Naive B cell (primary cell): ENCODE measurements around the gene ERICH3. TPM values are rescaled to one million over a fixed set of nuclear protein-coding genes. Genes with fewer than 3 reads are reported as not detected.
"Not testable (repeated sequence)": the region's sequence is repeated elsewhere in the genome, so short reads cannot be mapped to it uniquely, and the experiment has no call there.

Experiments
- ATAC-seq, 2 donors: fragments of 150-1000 bp; cut with Tn5 transposase; 2 replicates each; pipeline ENCODE4 v1.10.0; 2021; ENCODE audit warnings: low read depth in 2 of 2, mild to moderate bottlenecking in 2 of 2, moderate library complexity in 2 of 2
- DNase-seq: peaks from one replicate; pipeline ENCODE4 v3.0.0; 2022
- H3K27ac Mint-ChIP-seq, 6 donors: one replicate each; pipeline ENCODE4 v1.8.0; 2020 to 2022; ENCODE audit warnings: mild to moderate bottlenecking in 6 of 6, mixed read lengths in 6 of 6, moderate library complexity in 5 of 6, inconsistent platforms in 2 of 6
- H3K27me3 Mint-ChIP-seq, 3 donors: one replicate each; pipeline ENCODE4 v1.8.0; 2021 to 2022; ENCODE audit warnings: mixed read lengths in 3 of 3, mild to moderate bottlenecking in 1 of 3
- H3K36me3 Mint-ChIP-seq, 2 donors: one replicate each; pipeline ENCODE4 v1.8.0; 2020 to 2022; ENCODE audit warnings: mixed read lengths in 2 of 2, inconsistent platforms in 1 of 2, mild to moderate bottlenecking in 1 of 2
- H3K4me1 Mint-ChIP-seq, 3 donors: one replicate each; pipeline ENCODE4 v1.8.0; 2020 to 2022; ENCODE audit warnings: mixed read lengths in 3 of 3, inconsistent platforms in 1 of 3, mild to moderate bottlenecking in 1 of 3, moderate library complexity in 1 of 3
- H3K4me3 Mint-ChIP-seq, 8 donors: one replicate each; pipeline ENCODE4 v1.8.0; 2020 to 2022; ENCODE audit warnings: mild to moderate bottlenecking in 8 of 8, mixed read lengths in 8 of 8, moderate library complexity in 8 of 8, inconsistent platforms in 2 of 8
- H3K9me3 Mint-ChIP-seq, 7 donors: one replicate each; pipeline ENCODE4 v1.8.0; 2020 to 2022; ENCODE audit warnings: mixed read lengths in 7 of 7, mild to moderate bottlenecking in 5 of 7, inconsistent platforms in 2 of 7, moderate library complexity in 1 of 7
- polyA plus RNA-seq, 6 donors: library from polyadenylated mRNA; unstranded; fragments of 300-500 nt; fragmentation: Illumina TruSeq; gene quantifications; one replicate each; pipeline ENCODE4 v1.2.3, GENCODE V29; 2021; ENCODE audit warnings: low read depth in 6 of 6

Gene ERICH3
- polyA plus RNA-seq, 6 donors from 2014 or later, result not detected

GRCh38 chr1:74690364-74690696, 16.7 kb upstream of the ERICH3 start:
- no peaks in the 10 kb centered on the region for H3K36me3 Mint-ChIP-seq
- ATAC-seq (no peak), DNase-seq (no peak)
- no peaks in the 10 kb centered on the region for H3K4me1 Mint-ChIP-seq
- H3K27me3 Mint-ChIP-seq, result no peaks in the 10 kb centered on the region
- peak overlapping the region in 1 of 8 donors; percentile 0 for H3K4me3 Mint-ChIP-seq
- H3K27ac Mint-ChIP-seq, result no peak overlapping the region
- H3K9me3 Mint-ChIP-seq, result no peaks in the 10 kb centered on the region

DNA sequence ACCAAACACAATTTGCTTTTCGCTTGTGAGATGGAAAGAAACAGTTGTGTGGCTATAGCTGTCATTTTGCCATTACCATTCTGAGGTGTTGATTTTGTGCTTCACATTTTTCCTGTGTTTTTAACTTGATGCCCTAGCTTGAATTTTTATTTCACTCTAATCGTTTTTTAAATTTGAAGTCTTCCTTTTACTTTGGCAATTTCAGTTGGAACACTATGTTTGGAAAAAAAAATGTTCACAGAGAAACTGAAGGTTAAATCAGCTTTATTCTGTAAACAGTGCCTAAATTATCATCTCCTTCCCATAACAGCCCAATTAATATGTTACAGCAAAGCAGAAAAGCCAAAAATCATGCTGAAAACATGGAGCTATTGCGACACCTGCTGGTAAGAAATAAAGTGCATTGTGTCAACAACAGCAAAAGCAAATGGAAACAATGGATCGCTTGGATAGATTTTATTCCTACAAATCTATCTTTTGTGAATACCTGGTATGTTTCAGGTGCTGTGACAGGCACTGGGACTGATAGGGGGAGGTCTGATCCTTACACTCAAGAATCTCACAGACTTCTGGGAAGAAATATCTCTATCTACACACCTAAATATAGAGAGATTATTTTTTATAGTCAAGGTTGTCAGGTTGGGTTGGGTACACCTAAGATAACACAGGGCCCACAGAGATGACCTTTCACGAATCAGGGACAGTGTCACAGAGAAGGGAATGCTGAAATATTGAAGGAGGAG, 16.2 kb upstream of the ERICH3 start:
- H3K4me1 Mint-ChIP-seq, result no peaks in the 10 kb centered on the region
- H3K4me3 Mint-ChIP-seq, result peak overlapping the region in 1 of 8 donors; percentile 0
- peak; percentile 25 for DNase-seq

GRCh38 chr1:74686928-74687327, 13.3 kb upstream of the ERICH3 start:
- Mint-ChIP-seq H3K4me3 (no peak overlapping the region), H3K4me1 (no peaks in the 10 kb centered on the region), H3K27me3 (no peaks in the 10 kb centered on the region), H3K27ac (no peak overlapping the region), H3K36me3 (no peaks in the 10 kb centered on the region), H3K9me3 (no peaks in the 10 kb centered on the region)
- ATAC-seq, result no peak
- no peak for DNase-seq

More for the DNA sequence above, 16.2 kb upstream of the ERICH3 start:
- peak overlapping the region in 2 of 6 donors; percentile 5 to 45 for H3K27ac Mint-ChIP-seq
- no peaks in the 10 kb centered on the region for H3K36me3 Mint-ChIP-seq
- H3K9me3 Mint-ChIP-seq, result no peaks in the 10 kb centered on the region
- H3K27me3 Mint-ChIP-seq, result no peaks in the 10 kb centered on the region
- no peak for ATAC-seq

DNA sequence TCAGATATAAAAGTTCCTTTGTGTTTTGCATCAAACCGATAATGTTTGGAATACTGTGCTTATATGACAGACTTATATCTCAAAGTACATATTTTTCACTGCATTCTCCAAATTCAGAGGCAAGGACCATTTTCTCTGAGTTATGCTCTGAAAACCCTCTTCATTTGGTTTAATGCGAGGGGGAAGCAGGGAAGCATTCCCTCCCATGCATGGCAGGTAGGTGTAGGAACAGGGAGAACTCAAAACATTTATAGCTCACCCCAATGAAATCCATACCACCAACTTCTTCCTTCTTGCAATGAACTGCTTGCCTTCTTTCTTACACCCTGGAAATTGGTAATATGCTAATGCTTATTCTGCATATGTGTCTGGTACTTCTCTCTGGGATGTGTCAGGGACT, 10.7 kb upstream of the ERICH3 start:
- Mint-ChIP-seq H3K27ac (no peak overlapping the region), H3K4me3 (no peak overlapping the region), H3K36me3 (no peaks in the 10 kb centered on the region), H3K4me1 (no peaks in the 10 kb centered on the region), H3K9me3 (no peaks in the 10 kb centered on the region), H3K27me3 (peaks cover 0 to under 1% (median 0%) of the 10 kb centered on the region in 3 donors)
- ATAC-seq (no peak), DNase-seq (no peak)

DNA sequence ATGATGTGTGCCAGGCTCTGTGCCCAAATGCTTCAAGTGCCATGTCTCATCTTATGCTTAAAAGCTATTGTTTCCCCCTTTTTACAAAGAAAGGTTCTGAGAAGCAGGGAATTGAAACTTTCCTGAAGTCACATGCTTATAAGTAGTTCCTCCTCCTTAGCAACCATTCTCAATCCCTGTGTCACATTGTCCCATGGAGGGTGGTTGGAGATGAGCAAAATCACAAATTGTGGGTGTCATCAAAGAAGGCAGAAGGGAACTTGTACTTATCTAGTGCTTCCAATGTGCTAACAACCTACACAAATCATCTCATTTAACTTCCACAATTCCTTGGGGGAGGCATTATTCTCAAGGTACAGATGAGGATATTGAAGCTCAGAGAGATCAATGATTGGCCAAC, 10.1 kb upstream of the ERICH3 start:
- no peak for ATAC-seq
- H3K9me3 Mint-ChIP-seq, result no peaks in the 10 kb centered on the region
- DNase-seq, result no peak
- H3K36me3 Mint-ChIP-seq, result no peaks in the 10 kb centered on the region
- H3K4me3 Mint-ChIP-seq, result no peak overlapping the region
- no peaks in the 10 kb centered on the region for H3K4me1 Mint-ChIP-seq
- H3K27me3 Mint-ChIP-seq, result peaks cover 0 to 7% (median 4%) of the 10 kb centered on the region in 3 donors
- H3K27ac Mint-ChIP-seq, result no peak overlapping the region

- no peaks in the 10 kb centered on the region for H3K4me1 Mint-ChIP-seq
- H3K27ac Mint-ChIP-seq, result no peak overlapping the region
- ATAC-seq, result no peak
- H3K36me3 Mint-ChIP-seq, result no peaks in the 10 kb centered on the region
- peaks cover 0 to 12% (median 11%) of the 10 kb centered on the region in 3 donors for H3K27me3 Mint-ChIP-seq
- no peaks in the 10 kb centered on the region for H3K9me3 Mint-ChIP-seq
- DNase-seq, result no peak
- no peak overlapping the region for H3K4me3 Mint-ChIP-seq
Observed at GRCh38 chr1:74681851-74682250, 8.3 kb upstream of the ERICH3 start.

DNA sequence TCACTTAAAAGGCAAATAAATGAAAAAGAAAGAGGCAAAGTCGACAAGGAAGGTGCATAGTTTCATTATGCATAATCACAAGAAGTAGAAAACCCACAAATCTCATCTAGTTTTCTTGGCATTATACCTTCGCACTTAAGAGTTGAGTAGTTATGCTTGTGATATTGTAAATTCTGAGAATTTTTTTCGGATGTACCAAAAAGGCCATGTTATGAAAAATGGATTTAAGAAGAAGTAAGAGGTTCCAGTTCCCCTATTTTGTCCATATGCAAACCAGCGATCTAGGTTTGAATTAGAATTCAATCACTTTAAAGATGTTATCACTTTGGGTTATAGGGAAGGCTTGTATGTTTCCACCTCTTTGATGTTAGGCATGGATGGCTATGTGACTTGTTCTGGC, 7.9 kb upstream of the ERICH3 start:
- Mint-ChIP-seq H3K4me3 (no peak overlapping the region), H3K27me3 (peaks cover 0 to 12% (median 11%) of the 10 kb centered on the region in 3 donors), H3K27ac (no peak overlapping the region), H3K36me3 (no peaks in the 10 kb centered on the region), H3K9me3 (no peaks in the 10 kb centered on the region), H3K4me1 (no peaks in the 10 kb centered on the region)
- ATAC-seq (peak in 1 of 2 donors; percentile 20), DNase-seq (no peak)

GRCh38 chr1:74681001-74681400, 7.4 kb upstream of the ERICH3 start:
- DNase-seq (no peak), ATAC-seq (no peak)
- Mint-ChIP-seq H3K36me3 (no peaks in the 10 kb centered on the region), H3K27ac (no peak overlapping the region), H3K27me3 (peaks cover 0 to 12% (median 11%) of the 10 kb centered on the region in 3 donors), H3K4me3 (no peak overlapping the region), H3K4me1 (no peaks in the 10 kb centered on the region), H3K9me3 (no peaks in the 10 kb centered on the region)

DNA sequence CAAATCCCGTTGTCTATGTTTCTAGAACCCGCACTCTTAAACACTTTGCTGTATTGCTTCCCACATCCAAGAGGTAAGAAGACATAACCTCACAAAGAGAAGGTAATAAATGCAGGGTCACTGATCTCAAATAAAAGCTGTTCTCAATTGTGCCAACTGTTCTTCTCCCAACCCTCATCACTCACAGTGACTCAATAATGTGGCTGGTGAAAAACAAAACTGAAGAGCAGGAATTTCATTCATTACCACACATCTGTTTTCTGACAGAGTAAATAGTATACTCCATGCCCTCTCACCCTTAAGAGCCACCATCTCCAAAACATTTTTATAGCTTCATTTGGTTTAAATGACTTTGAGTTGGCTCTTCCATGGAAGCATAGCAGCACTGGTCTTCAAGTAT, 6.2 kb upstream of the ERICH3 start:
- Mint-ChIP-seq H3K9me3 (no peaks in the 10 kb centered on the region), H3K27ac (no peak overlapping the region), H3K36me3 (no peaks in the 10 kb centered on the region), H3K27me3 (peaks cover 2 to 19% (median 13%) of the 10 kb centered on the region in 3 donors), H3K4me1 (no peaks in the 10 kb centered on the region), H3K4me3 (no peak overlapping the region)
- ATAC-seq, result no peak
- no peak for DNase-seq

DNA sequence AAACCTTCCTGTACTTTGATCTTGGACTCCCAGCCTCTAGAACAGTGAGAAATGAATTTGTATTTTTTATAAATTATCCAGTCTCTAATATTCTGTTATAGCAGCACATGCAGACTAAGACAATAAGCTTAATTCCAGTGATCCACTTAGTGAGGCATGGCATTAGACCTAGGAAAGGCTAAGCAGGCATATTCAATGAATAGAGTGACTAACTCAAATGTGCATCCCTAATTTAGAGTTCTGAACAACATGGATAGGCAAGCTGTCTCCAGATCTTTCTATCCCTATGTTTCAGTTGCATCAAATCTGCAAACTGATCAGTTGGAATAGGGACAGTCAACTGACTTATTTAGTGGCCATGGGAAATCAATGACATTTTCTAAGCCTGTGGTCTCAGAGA, 4.3 kb upstream of the ERICH3 start:
- Mint-ChIP-seq H3K36me3 (no peaks in the 10 kb centered on the region), H3K27ac (no peak overlapping the region), H3K4me1 (peaks cover 10 to 14% (median 10%) of the 10 kb centered on the region in 3 donors), H3K9me3 (peaks cover 0 to under 1% (median 0%) of the 10 kb centered on the region in 7 donors), H3K4me3 (no peak overlapping the region), H3K27me3 (peaks cover 18 to 34% (median 31%) of the 10 kb centered on the region in 3 donors)
- ATAC-seq, result no peak
- no peak for DNase-seq

- Mint-ChIP-seq H3K27ac (no peak overlapping the region), H3K27me3 (peaks cover 24 to 44% (median 44%) of the 10 kb centered on the region in 3 donors), H3K4me3 (peak overlapping the region in 4 of 8 donors; percentile 16 to 81 (median 60)), H3K9me3 (peaks cover 6 to 15% (median 13%) of the 10 kb centered on the region in 7 donors), H3K36me3 (peaks cover 6 to 9% of the 10 kb centered on the region in 2 donors), H3K4me1 (peaks cover 11 to 16% (median 14%) of the 10 kb centered on the region in 3 donors)
- no peak for ATAC-seq
- DNase-seq, result no peak
Observed at GRCh38 chr1:74674278-74675048, 871 bp upstream of the ERICH3 start.

DNA sequence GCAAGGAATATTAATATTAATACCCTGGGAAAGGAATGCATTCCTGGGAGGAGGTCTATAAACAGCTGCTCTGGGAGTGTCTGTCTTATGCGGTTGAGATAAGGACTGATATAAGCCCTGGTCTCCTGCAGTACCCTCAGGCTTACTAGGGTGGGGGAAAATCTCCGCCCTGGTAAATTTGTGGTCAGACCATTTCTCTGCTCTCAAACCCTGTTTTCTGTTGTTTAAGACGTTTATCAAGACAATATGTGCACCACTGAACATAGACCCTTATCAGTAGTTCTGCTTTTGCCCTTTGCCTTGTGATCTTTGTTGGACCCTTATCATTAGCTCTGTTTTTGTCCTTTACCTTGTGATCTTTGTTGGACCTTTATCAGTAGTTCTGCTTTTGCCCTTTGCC, 2.7 kb downstream of the ERICH3 start:
- not testable (repeated sequence) for H3K27ac Mint-ChIP-seq, ATAC-seq, H3K4me3 Mint-ChIP-seq, DNase-seq
- H3K36me3 Mint-ChIP-seq, result peaks cover 9 to 11% of the 10 kb centered on the region in 2 donors
- H3K4me1 Mint-ChIP-seq, result peaks cover 11 to 16% (median 14%) of the 10 kb centered on the region in 3 donors
- peaks cover 6 to 15% (median 14%) of the 10 kb centered on the region in 7 donors for H3K9me3 Mint-ChIP-seq
- H3K27me3 Mint-ChIP-seq, result peaks cover 24 to 33% (median 32%) of the 10 kb centered on the region in 3 donors

- peaks cover 0 to 9% of the 10 kb centered on the region in 2 donors for H3K36me3 Mint-ChIP-seq
- no peaks in the 10 kb centered on the region for H3K27me3 Mint-ChIP-seq
- ATAC-seq, result no peak
- no peak overlapping the region for H3K27ac Mint-ChIP-seq
- peaks cover 23 to 28% (median 26%) of the 10 kb centered on the region in 3 donors for H3K4me1 Mint-ChIP-seq
- peaks cover 3 to 11% (median 5%) of the 10 kb centered on the region in 7 donors for H3K9me3 Mint-ChIP-seq
- DNase-seq, result no peak
- no peak overlapping the region for H3K4me3 Mint-ChIP-seq
Observed at GRCh38 chr1:74654708-74655107, 18.9 kb downstream of the ERICH3 start.

- Mint-ChIP-seq H3K4me3 (peak overlapping the region in 7 of 8 donors; percentile 16 to 65 (median 48)), H3K27ac (peak overlapping the region; percentile 60 to 92 (median 79)), H3K36me3 (no peaks in the 10 kb centered on the region), H3K27me3 (no peaks in the 10 kb centered on the region), H3K4me1 (peaks cover 23 to 28% (median 26%) of the 10 kb centered on the region in 3 donors), H3K9me3 (no peaks in the 10 kb centered on the region)
- DNase-seq, result peak; percentile 61
- peak; percentile 96 for ATAC-seq
Observed at GRCh38 chr1:74652711-74653139, 20.9 kb downstream of the ERICH3 start.
